GM21367 (cell line): ENCODE data around the gene OR7C2.
"Not testable (repeated sequence)": the region's sequence is repeated elsewhere in the genome, so short reads cannot be mapped to it uniquely, and the experiment has no call there.

Experiments used
- ATAC-seq: cut with Tn5 transposase; IDR thresholded peaks from one replicate; pipeline ENCODE4 v1.9.1; 2021; ENCODE audit not compliant: unreplicated experiment

The OR7C2 gene

DNA sequence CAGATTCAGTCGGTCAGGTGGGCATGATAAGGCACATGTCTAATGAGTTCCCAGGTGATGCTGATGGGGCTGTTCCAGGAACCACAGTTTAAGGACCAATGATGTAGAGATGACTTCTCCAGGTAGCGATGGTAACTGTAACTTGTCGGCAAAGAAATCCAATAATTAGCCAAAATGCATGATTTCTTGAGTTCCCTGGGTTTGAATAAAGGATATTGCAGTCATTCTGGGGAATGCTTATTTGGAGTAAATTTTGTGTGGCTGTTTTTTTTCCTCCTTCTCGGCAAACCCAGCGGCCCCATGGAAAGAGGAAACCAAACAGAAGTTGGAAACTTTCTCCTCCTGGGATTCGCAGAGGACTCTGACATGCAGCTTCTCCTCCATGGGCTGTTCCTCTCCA, at the start of gene OR7C2:
Gene OR7C2 (plus strand): TSS at position 301 of the 400 bp plus-strand sequence. CDS start 0 bp downstream, at position 301.
- no peak for ATAC-seq

DNA sequence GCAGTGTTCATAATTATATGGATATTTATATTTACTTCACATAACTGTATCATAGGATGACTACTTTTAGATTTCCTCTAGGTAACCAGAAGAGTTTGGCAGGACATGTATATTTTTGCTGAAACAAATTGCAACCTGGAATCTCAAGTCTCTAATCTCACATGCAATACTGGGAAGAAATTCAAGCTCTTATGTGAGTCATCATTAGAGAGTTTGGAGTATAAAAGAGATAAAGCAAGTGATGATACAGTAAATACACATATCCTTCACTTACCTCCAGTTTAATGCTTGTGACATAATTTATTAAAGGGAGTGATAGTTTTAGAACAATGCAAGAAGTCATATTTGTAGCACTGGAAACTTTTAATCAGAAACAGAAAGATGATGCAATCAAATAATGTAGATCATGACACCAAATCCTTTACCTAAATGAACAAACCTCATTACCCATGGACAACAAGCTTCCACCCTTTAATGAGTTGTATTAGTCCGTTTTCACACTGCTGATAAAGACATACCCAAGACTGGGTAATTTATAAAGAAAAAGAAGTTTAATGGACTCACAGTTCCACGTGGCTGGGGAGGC, 39.5 kb upstream of the OR7C2 start:
- ATAC-seq = no peak

DNA sequence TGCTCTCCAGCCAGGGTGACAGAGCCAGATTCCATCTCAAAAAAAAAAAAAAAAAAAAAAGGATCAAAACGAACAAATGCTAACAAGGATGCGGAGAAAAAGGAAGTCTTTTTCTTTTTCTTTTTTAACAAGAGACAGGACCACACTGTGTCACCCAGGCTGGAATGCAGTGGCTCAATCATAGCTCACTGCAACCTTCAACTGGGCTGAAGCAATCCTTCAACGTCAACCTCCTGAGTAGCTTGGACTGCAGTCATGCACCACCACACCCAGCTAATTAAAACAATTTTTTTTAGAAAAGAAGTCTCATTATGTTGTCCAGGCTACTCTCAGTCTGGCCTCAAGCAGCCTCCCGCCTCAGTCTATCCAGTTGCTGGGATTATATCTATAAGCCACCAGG, 34.6 kb upstream of the OR7C2 start:
- ATAC-seq = no peak

DNA sequence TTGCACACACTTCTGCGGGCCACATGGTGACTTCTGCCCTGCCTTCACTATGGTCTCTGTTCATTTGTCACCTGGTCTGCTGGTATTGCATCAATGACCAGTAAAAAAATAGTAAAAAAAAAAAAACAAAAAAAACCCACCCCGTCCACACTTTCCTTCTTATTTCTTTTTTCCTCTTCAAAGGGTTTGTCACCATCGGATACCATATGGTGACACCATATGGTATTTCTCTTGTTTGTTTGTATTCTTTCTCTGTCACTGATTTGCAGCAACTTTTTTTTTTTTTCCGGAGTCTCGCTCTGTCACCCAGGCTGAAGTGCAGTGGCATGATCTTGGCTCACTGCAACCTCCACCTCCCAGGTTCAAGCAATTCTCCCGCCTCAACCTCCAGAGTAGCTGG, 26.2 kb upstream of the OR7C2 start:
- no peak for ATAC-seq

DNA sequence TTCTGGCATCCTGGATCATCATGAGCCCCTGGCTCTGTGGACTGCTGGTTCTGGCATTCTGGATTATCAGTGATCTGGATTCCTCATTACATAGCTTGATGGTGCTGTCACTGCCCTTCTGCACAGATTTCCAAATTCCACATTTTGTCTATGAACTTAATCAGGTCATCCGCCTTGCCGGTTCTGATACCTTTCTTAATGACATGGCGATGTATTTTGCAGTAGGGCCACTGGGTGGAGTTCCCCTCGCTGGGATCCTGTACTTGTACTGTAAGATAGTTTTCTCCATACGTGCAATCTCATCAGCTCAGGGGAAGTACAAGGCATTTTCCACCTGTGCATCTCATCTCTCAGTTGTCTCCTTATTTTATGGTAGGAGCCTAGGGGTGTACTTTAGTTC, 24.4 kb upstream of the OR7C2 start:
- ATAC-seq = no peak

DNA sequence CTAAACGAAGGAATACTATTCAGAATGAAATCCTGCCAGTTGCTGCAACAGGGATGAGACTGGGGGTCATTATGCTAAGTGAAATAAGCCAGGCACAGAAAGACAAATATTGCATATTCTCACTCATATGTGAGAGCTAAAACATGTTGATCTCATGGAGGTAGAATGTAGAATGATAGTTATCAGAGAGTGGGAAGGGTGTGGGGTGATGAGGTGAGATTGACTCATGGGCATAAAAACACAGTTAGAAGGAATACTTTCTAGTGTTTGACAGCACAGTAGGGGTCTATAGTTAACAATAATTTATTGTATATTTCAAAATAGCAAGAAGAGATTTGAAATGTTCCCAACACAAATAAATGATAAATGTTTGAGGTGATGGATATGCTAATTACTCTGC, 7.8 kb upstream of the OR7C2 start:
- ATAC-seq = no peak

DNA sequence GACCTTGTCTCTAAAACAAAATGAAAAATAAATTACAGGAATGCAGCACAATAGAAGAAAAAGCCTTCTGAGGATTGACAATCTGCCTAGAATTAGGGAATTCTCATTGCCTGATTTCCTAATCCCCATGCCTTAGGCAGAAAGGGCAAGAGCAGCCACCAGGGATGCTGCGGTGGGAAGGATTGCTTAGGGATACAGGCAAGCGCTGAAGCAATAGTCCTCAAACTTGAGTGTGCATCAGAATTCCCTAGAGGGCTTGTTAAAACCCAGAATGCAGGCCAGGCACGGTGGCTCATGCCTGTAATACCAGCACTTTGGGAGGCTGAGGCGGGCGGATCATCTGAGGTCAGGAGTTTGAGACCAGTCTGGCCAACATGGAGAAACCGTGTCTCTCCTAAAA, 1.0 kb upstream of the OR7C2 start:
- ATAC-seq = no peak

DNA sequence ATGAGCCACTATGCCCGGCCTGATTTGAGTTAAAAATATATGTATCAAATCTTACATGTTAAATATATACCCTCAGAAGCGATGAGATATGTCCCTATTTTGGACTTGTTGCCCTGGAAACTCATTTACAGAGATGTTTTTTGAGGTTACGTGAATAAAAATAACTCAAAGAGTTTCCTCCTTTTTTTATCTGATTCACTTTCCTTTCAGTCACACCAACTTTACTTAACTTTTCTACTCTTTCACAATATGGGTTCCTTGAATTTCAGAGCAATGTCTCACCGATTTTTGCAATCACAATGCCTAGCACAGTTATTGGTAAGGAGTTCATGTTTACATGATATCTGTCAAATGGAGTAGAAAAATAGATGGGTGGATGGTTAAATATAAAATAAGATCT, 2.3 kb downstream of the OR7C2 start:
- ATAC-seq = no peak

DNA sequence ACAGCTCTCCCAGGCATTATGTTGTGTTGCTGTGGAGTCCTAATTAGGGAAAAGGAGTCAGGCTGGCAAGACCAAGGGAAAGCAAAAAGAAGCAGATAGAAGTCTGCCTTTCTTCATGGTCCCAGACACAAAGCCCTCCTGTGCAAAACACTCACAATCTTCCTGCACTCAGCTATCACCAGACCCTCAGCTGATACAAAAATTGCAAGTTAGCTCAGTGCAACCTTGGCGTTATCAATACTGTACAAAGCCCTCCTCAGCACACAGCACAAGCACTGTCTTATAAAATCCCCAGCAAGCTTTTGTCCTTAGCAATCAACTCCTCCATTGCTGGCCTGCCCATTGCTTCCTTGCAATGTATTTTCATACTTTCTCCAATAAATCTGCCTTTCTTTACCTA, 3.2 kb downstream of the OR7C2 start:
- ATAC-seq = no peak

DNA sequence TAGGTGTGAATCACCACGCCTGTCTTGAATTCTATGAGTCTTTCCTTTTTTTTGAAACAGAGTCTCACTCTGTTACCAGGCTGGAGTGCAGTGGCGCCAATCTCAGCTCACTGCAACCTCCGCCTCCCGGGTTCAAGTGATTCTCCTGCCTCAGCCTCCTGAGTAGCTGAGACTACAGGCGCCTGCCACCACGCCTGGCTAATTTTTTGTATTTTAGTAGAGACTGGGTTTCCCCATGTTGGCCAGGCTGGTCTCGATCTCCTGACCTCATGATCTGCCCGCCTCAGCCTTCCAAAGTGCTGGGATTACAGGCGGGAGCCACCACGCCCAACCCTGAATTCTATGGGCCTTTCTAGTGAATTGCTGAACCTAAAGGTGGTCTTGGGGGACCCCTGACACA, 8.1 kb downstream of the OR7C2 start:
- not testable (repeated sequence) for ATAC-seq

DNA sequence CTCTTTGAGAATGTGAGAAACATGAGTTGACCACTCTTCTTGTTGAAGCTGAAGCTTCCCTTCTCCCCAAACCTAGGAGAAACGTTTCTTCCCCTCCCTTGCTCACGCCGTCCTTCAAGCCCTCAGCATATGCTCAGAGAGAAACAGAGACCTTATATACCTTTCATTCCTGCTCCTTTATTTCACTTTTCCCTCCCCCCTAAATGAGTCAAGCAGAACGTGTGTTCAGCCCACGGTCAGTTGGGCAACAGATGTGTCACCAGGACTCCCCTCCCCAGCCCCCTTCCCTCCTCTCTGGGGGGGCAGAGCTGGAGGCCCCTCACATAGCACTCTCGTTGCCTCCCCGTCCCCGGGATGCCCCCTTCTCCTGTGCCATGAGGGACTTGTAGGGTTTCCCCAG, 8.6 kb downstream of the OR7C2 start:
- ATAC-seq = no peak

DNA sequence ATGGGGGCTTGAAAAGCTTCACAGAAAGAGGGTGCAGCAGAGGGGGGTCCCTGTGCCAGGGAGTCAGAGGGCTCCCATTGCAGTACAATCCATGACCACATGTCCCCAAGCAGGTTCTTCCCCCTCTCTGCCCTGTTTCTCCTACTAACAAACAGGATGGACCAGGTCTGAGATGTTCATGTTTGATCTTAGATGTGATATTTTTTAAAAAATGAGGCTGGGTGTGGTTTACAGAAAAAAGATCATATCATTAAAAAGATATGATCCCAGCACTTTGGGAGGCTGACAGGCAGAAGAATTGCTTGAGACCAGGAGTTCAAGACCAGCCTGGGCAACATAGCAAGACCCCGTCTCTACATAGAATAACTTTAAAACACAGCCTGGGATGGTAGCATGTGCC, 9.1 kb downstream of the OR7C2 start:
- no peak for ATAC-seq

DNA sequence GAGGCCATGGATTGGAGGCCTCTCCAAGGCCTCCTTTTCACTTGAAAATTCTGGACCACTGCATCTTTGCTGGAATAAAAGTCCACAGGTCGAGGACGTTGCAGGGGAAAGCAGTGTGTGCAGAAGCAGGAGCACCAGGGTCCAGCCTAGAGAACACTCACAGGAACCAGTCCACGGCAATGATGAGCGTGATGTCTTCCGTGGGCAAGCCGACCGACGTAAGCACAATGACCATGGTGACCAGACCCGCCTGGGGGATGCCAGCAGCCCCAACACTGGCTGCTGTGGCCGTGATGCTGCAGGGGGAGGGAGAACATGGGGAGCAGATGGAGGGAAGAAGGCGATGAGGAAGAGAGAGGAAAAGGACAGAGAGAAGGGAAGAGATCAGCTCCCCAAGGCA, 11.5 kb downstream of the OR7C2 start:
- ATAC-seq = no peak

DNA sequence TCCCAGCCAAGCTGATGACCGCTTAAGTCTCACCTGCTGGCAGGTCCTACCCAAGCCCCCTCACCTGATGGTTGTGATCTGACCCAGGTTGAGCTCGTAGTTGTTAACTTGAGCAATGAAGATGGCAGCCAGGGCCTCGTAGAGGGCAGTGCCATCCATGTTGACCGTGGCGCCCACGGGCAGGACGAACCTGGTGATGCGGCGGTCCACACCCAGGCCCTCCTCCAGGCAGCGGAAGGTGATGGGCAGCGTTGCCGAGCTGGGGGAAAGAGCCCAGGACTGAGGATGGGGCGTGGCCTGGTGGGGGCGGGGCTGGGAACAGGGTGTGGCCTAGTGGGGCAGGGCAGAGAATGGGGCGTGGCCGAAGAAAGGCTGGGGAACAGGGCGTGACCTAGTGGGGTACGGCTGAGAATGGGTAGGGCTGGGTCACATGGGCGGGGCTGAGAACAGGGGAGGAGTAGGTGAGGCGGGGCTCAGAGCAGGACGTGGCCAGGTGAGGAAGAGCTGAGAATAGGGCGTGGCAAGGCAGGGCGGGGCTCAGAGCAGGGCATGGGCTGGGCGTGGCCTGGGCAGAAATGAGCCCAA, 12.9 kb downstream of the OR7C2 start:
- ATAC-seq = no peak

DNA sequence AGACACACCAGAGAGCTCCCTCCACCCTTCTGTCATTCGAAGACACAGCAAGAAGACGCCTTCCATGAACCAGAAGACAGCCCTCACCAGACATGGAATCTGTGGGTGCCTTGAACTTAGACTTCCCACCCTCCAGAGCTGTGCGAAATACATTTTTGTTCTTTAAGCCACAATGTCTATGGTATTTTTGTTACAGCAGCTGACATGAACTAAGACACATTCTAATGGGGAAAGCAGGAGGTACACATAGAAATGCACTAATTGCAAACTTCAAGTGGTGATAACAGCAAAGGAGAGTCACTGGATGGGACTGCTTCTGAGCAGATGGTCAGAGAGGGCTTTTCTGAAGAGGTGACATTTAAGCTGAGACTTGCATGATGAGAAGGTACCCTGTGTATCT, 16.2 kb downstream of the OR7C2 start:
- ATAC-seq = no peak

DNA sequence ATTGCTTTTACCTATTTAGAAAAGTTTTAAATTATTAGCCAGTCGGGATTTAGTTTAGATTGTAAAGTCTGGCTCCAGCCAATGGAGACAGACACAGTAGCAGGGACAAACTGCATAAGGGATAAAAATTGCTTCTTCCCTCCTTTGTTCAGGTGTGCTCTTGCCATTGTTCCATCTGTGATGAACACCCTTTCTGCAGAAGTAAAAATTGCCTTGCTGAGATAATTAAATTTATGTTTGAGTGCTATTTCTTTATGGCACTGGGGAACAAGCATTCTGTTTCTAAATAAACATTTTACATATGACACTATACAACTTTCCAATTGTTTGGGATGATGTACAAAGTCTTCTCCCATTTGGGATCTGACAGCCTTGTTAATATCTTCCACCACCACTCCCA, 18.0 kb downstream of the OR7C2 start:
- no peak for ATAC-seq

DNA sequence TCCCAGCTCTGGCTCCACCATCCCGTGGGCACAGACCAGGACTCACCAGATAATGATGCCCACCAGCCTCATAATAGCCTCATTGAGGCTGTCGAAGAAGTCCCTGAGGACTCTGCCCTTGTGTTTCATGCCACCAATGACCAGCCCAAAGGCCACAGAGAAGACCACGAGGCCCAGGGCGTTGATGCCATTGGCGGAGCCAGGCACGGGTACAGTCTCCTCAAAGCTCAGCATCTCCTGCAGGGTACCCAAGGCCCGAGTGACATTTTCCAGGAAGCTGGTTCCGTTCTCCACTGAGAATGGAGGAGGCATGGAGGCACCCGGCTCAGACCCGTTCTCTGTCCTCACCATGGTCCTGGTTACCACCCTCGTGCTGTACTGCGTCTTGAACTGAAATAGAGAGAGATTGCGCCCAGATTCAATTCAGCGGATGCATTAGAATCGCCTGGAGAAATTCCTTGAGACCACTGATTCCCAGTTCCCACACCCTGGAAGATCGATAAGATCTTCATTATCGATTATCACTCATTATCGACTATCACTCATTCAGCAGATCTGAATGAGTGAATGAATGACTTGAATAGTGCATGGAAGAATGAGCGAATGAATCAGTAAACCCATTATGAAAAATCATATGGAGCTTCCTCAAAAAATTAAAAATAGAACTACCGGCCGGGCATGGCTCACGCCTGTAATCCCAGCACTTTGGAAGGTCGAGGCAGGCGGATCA, 20.8 kb downstream of the OR7C2 start:
- ATAC-seq = no peak

DNA sequence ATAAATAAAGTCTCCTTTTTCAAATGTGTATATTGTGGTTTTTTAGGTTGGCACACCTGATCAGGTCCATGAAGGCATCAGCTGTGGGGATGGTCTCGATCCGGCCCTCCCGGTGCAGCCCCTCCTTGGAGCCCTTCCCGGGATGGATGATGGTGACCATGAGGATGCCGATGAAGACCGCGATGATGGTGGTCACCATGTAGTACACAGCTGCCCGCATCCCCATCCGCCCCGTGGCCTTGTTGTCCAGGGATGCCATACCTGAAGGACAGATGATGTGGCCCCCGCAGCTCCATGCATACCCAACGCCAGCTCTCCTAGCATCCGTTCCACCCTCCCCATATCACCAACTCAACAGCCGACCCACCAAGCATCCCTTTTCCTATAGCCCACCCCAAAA, 27.0 kb downstream of the OR7C2 start:
- ATAC-seq = no peak

DNA sequence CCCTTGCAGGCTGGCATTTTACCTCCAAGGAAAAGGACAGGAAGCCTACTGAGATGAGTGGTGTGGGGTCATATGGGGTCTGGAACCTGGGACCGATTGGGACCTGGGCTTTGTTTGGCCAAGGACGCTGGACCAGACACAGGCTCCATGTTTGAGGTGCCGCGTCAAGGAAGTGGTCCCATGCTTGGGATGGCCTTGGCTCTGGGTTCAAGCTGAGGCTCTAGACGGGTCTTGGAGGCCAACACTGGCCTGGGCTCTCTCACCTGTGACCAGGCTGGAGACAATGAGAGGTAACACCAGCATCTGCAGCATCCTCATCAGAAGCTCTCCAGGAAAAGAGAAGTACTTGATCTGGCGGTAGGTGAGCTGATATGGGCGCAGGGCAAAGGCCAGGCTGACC, 30.2 kb downstream of the OR7C2 start:
- ATAC-seq = no peak

DNA sequence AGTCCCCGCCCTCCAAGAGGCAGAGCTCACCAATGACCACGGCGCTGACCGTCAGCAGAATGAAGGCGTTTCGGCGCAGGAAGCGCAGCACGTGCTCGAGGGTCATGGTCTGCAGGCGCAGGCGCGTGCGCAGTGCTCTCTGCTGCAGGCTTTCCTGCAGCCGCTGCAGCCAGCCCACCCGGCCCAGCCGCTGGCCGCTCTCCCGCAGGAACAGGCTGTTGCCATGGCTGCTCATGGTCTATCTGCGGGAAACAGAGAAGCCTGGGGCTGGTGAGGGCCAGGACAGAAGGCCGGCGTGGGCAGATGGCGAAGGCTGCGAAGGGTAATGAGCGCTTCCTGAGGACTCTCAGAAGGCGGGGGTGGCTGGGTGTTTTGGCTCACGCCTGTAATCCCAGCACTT, 31.4 kb downstream of the OR7C2 start:
- no peak for ATAC-seq

DNA sequence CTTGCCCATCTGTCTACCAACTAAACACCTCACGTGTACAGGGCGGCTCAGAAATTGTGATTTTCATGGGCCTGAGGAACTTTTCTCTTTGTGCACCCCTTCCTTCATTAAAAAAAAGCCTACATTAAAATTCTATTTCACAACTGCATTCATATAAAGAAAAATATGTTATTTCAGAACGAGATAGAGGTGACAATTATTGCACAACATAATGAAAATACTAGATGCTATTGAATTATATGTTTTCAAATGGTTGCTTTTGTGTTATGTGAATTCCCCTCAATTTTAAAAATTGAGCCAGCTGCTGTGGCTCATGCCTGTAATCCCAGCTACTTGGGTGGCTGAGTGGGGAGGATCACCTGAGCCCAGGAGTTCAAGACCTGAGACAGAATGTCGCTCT, 33.2 kb downstream of the OR7C2 start:
- no peak for ATAC-seq

DNA sequence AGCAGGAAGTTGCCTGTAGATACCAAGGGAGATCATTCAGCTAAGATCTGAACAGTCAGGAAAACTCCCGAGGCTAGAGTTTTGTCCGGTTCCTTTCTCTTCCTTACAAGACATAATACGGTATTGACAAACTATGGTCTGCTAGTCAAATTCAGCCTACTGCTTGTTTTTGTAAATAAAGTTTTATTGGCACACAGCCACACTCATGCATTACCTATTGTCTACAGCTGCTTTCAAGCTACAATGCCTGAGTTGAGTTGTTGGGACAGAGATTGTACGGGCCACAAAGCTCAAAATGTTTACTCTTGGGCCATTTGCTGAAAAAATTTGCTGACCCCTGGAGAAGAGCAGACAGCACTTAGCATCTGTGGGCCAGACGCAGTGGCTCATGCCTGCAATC, 35.8 kb downstream of the OR7C2 start:
- no peak for ATAC-seq
